PC-3 (cell line): Measurements from ENCODE around the gene RIN2. TPM values are rescaled to one million over a fixed set of nuclear protein-coding genes. Genes with fewer than 3 reads are reported as not detected.

Experiments
- ATAC-seq: fragments of 200-7000 bp; cut with Tn5 transposase; 2 replicates; pipeline ENCODE4 v1.9.1; 2020; ENCODE audit warnings: mild to moderate bottlenecking, moderate library complexity
- BruUV-seq: library from RNA; stranded (reverse); fragments of 400-500 nt; replicated peaks from 2 replicates; lab custom pipeline; 2021; lab: Mats Ljungman, UMichigan
- CTCF ChIA-PET: fragments of 300-600 bp; sonication (Branson Sonifier 250); formaldehyde crosslinking; loops from one replicate; lab custom pipeline; 2022; ENCODE audit warnings: antibody characterized with exemption; lab: Charles Lee
- POLR2A ChIA-PET: fragments of 300-600 bp; sonication (Branson Sonifier 250); formaldehyde crosslinking; loops from one replicate; lab custom pipeline; 2022; ENCODE audit warnings: antibody characterized with exemption; ENCODE audit not compliant: unreplicated experiment; lab: Charles Lee
- DNase-seq: peaks from one replicate; pipeline ENCODE4 v3.0.0-alpha.2; 2015
- H2AFZ ChIP-seq: fragments of 300-600 bp; sonication (generic); 2 replicates; pipeline ENCODE4 v1.6.0; 2016; ENCODE audit warnings: antibody characterized with exemption, low read length
- H3F3A ChIP-seq: fragments of 300-600 bp; sonication (generic); one replicate; pipeline ENCODE4 v1.6.0; 2017; ENCODE audit warnings: antibody characterized with exemption, low read length, control low read depth, mild to moderate bottlenecking; ENCODE audit not compliant: unreplicated experiment
- H3K27ac ChIP-seq: fragments of 300-600 bp; sonication (generic); 2 replicates; pipeline ENCODE4 v1.5.1; 2016; ENCODE audit warnings: mild to moderate bottlenecking, low read length
- H3K27me3 ChIP-seq: fragments of 300-600 bp; sonication (generic); 2 replicates; pipeline ENCODE4 v1.6.1; 2016; ENCODE audit warnings: low read length, mixed read lengths
- H3K36me3 ChIP-seq: fragments of 300-600 bp; sonication (generic); 2 replicates; pipeline ENCODE4 v1.6.1; 2016; ENCODE audit warnings: low read depth, mixed run types, low read length, mixed read lengths
- H3K4me1 ChIP-seq: fragments of 300-600 bp; sonication (generic); 2 replicates; pipeline ENCODE4 v1.5.1; 2016; ENCODE audit warnings: low read length; ENCODE audit not compliant: insufficient read depth
- H3K4me2 ChIP-seq: fragments of 300-600 bp; sonication (generic); 2 replicates; pipeline ENCODE4 v1.6.0; 2016; ENCODE audit warnings: low read length
- H3K4me3 ChIP-seq: fragments of 300-600 bp; sonication (generic); 2 replicates; pipeline ENCODE4 v1.5.1; 2016; ENCODE audit warnings: mild to moderate bottlenecking, low read length, mixed read lengths
- H3K79me2 ChIP-seq: fragments of 300-600 bp; sonication (generic); 2 replicates; pipeline ENCODE4 v1.6.1; 2017; ENCODE audit warnings: low read length, mixed read lengths
- H3K9ac ChIP-seq: fragments of 300-600 bp; sonication (generic); 2 replicates; pipeline ENCODE4 v1.6.0; 2016; ENCODE audit warnings: mild to moderate bottlenecking, low read length
- H3K9me2 ChIP-seq: fragments of 300-600 bp; sonication (generic); replicated peaks from 2 replicates; pipeline ENCODE4 v1.6.1; 2016; ENCODE audit warnings: mixed run types, low read length, mixed read lengths
- H3K9me3 ChIP-seq: fragments of 300-600 bp; sonication (generic); 2 replicates; pipeline ENCODE4 v1.6.1; 2016; ENCODE audit warnings: low read length, mixed read lengths
- H4K20me1 ChIP-seq: fragments of 300-600 bp; sonication (generic); 2 replicates; pipeline ENCODE4 v1.6.1; 2016; ENCODE audit warnings: low read length, mixed read lengths
- EZH2 ChIP-seq: fragments of 300-600 bp; sonication (generic); IDR thresholded peaks from one replicate; pipeline ENCODE4 v1.6.1; 2017; ENCODE audit warnings: antibody characterized with exemption, mild to moderate bottlenecking, low read length; ENCODE audit not compliant: unreplicated experiment
- EZH2phosphoT487 ChIP-seq: fragments of 300-600 bp; sonication (generic); IDR thresholded peaks from 2 replicates; pipeline ENCODE4 v1.6.1; 2018; ENCODE audit warnings: mild to moderate bottlenecking, antibody characterized with exemption, low read length, borderline replicate concordance
- intact Hi-C: fragments of 100-400 bp; cut with micrococcal nuclease; formaldehyde crosslinking; loops from 2 replicates; pipeline ENCODE4 v1.9.0; 2023
- total RNA-seq: library from RNA; depleted of rRNA; stranded (reverse); fragments of >200 nt; gene quantifications from 2 replicates; pipeline ENCODE4 v1.2.3, GENCODE V29; 2014
- TF ChIP-seq, protein P1 (sequence below): fragments of 300-600 bp; sonication (generic); conservative IDR thresholded peaks from 2 replicates; pipeline ENCODE4 v1.5.1; 2017; ENCODE audit warnings: antibody characterized with exemption, low read depth, mild to moderate bottlenecking, low read length

The RIN2 gene
- total RNA-seq, 1 experiment from 2014 or later: 69.8 TPM

DNA sequence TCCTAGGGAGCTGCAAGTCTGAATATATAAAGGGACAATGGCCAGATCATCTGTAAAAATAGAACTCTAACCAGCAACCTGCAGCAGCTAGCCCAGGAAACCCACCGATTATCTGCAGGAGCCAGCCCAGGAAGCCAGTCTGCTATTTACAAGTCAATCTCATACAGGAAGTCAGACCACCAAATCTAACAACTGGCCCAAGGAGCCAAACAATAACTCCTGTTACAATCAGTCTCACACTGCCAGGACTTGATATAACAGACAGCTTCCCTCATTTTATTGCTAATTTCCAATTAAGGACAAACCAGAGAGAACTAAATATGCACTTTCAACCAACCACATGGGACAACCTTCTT is 14.4 kb upstream of the RIN2 start:
- H3K9ac ChIP-seq: no peak overlapping the region
- DNase-seq: no peak
- no peaks in the 10 kb centered on the region for H3K36me3 ChIP-seq
- no peaks in the 10 kb centered on the region for H4K20me1 ChIP-seq
- no peak overlapping the region for H3K4me2 ChIP-seq
- H3K9me3 ChIP-seq: no peaks in the 10 kb centered on the region
- H3K4me3 ChIP-seq: no peak overlapping the region
- intact Hi-C loops: no loop called here
- ATAC-seq: no peak
- H3K79me2 ChIP-seq: no peaks in the 10 kb centered on the region
- no peak overlapping the region for H3K27ac ChIP-seq
- H2AFZ ChIP-seq: no peak overlapping the region
- H3K4me1 ChIP-seq: peaks cover 12% of the 10 kb centered on the region
- no peaks in the 10 kb centered on the region for H3F3A ChIP-seq
- no peaks in the 10 kb centered on the region for H3K27me3 ChIP-seq
- H3K9me2 ChIP-seq: no peaks in the 10 kb centered on the region
- TF ChIP-seq, protein P1, sequence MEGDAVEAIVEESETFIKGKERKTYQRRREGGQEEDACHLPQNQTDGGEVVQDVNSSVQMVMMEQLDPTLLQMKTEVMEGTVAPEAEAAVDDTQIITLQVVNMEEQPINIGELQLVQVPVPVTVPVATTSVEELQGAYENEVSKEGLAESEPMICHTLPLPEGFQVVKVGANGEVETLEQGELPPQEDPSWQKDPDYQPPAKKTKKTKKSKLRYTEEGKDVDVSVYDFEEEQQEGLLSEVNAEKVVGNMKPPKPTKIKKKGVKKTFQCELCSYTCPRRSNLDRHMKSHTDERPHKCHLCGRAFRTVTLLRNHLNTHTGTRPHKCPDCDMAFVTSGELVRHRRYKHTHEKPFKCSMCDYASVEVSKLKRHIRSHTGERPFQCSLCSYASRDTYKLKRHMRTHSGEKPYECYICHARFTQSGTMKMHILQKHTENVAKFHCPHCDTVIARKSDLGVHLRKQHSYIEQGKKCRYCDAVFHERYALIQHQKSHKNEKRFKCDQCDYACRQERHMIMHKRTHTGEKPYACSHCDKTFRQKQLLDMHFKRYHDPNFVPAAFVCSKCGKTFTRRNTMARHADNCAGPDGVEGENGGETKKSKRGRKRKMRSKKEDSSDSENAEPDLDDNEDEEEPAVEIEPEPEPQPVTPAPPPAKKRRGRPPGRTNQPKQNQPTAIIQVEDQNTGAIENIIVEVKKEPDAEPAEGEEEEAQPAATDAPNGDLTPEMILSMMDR: no peak
- TF ChIP-seq EZH2phosphoT487: no peak
- TF ChIP-seq EZH2: no peak
- ChIA-PET CTCF (no interaction called here), POLR2A (no interaction called here)
- BruUV-seq: no TSS peak

DNA sequence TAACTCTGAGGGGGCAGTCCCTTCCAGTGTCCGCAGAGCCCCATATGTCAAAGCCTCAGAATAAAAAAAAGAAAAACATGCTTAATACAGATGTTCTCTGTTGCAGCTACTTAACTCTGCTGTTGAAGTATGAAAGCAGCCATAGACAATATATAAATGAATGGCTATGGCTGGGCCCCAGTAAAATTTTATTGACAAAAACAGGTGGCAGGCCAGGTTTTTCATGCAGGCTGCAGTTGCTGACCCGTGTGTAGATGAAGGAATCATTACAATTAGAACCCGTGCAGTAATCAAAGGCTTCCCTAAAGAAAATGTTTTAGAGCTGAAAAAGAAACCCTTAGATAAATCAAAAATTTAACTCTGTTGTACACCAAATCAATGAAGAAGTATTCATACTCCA is 13.0 kb upstream of the RIN2 start:
- intact Hi-C loops: no loop called here
- no peaks in the 10 kb centered on the region for H3K9me2 ChIP-seq
- no peak overlapping the region for H2AFZ ChIP-seq
- no peaks in the 10 kb centered on the region for H3K27me3 ChIP-seq
- no peak overlapping the region for H3K9ac ChIP-seq
- H3K79me2 ChIP-seq: no peaks in the 10 kb centered on the region
- POLR2A ChIA-PET: no interaction called here
- ATAC-seq (no peak), DNase-seq (no peak)
- BruUV-seq: no TSS peak
- H4K20me1 ChIP-seq: no peaks in the 10 kb centered on the region
- H3K9me3 ChIP-seq: no peaks in the 10 kb centered on the region
- H3K36me3 ChIP-seq: no peaks in the 10 kb centered on the region
- no peak overlapping the region for H3K4me3 ChIP-seq
- no peak for TF ChIP-seq EZH2phosphoT487
- no peaks in the 10 kb centered on the region for H3K4me1 ChIP-seq
- no peaks in the 10 kb centered on the region for H3F3A ChIP-seq
- H3K4me2 ChIP-seq: no peak overlapping the region
- CTCF ChIA-PET: no interaction called here
- no peak overlapping the region for H3K27ac ChIP-seq

DNA sequence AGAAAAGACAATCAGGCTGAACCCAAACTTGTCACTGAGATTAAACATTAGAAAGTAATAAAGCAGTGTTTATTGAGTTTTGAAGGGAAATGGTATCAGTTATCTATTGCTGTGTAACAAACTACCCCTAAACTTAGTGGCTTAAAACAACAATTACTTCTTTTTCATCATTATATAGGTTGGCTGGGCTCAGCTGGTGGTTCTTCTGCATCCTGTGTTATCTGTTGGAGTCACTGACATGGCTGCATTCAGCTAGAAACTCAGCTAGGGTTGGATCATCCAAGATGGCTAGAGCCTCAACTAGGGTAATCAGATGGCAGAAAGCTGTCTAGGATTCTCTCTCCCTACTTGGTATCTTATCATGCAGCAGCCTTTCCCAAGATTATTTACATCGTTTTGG is 12.5 kb upstream of the RIN2 start:
- ATAC-seq (no peak), DNase-seq (no peak)
- no peak overlapping the region for H3K9ac ChIP-seq
- TF ChIP-seq EZH2 (no peak), EZH2phosphoT487 (no peak)
- TF ChIP-seq, protein P1: no peak
- H3F3A ChIP-seq: no peaks in the 10 kb centered on the region
- ChIA-PET POLR2A (no interaction called here), CTCF (interaction anchor here (0.6 kb wide), 1 partner anchor 81 kb away, joined by 3 read pairs; no protein-coding TSS in a partner anchor)
- no peak overlapping the region for H2AFZ ChIP-seq
- no peaks in the 10 kb centered on the region for H3K9me2 ChIP-seq
- no peak overlapping the region for H3K27ac ChIP-seq
- no peaks in the 10 kb centered on the region for H4K20me1 ChIP-seq
- intact Hi-C loops: no loop called here
- no peaks in the 10 kb centered on the region for H3K27me3 ChIP-seq
- H3K79me2 ChIP-seq: no peaks in the 10 kb centered on the region
- H3K9me3 ChIP-seq: no peaks in the 10 kb centered on the region
- H3K4me3 ChIP-seq: no peak overlapping the region
- H3K4me1 ChIP-seq: no peaks in the 10 kb centered on the region
- BruUV-seq: no TSS peak
- H3K4me2 ChIP-seq: no peak overlapping the region
- H3K36me3 ChIP-seq: no peaks in the 10 kb centered on the region
